IPS DF 6.9 (cell line): ENCODE results near the gene CIITA.
"Not testable (repeated sequence)": the region's sequence is repeated elsewhere in the genome, so short reads cannot be mapped to it uniquely, and the experiment has no call there.

Source experiments
- DNase-seq: peaks from one replicate; pipeline ENCODE4 v3.0.0-alpha.2; 2013; ENCODE audit warnings: low read depth, low spot score
- H3K27ac ChIP-seq: one replicate; pipeline ENCODE4 v1.5.1; 2013; ENCODE audit warnings: low read length, control low read depth
- H3K27me3 ChIP-seq: 2 replicates; pipeline ENCODE4 v1.6.1; 2013; ENCODE audit warnings: mild to moderate bottlenecking, low read length; ENCODE audit not compliant: control insufficient read depth, insufficient read depth
- H3K36me3 ChIP-seq: 2 replicates; pipeline ENCODE4 v1.6.1; 2013; ENCODE audit warnings: low read length; ENCODE audit not compliant: control insufficient read depth, insufficient read depth
- H3K4me1 ChIP-seq: 2 replicates; pipeline ENCODE4 v1.6.1; 2013; ENCODE audit warnings: low read length; ENCODE audit not compliant: control insufficient read depth, insufficient read depth
- H3K4me3 ChIP-seq: 2 replicates; pipeline ENCODE4 v1.5.1; 2013; ENCODE audit warnings: mild to moderate bottlenecking, low read length
- H3K9me3 ChIP-seq: 2 replicates; pipeline ENCODE4 v1.6.1; 2013; ENCODE audit warnings: low read length, inconsistent platforms; ENCODE audit not compliant: control insufficient read depth, insufficient read depth
- WGBS: extraction: QIAGEN DNeasy Blood & Tissue Kit; methylation state at CpG from one replicate; pipeline ENCODE4 v1.1.7; 2013; ENCODE audit warnings: mixed read lengths, missing lambda C conversion rate; ENCODE audit not compliant: insufficient read length, insufficient coverage; 5-methylcytosine and 5-hydroxymethylcytosine counted together

The CIITA gene

GRCh38 chr16:10938796-10939648 is 62.0 kb downstream of the CIITA start:
- H3K36me3 ChIP-seq = no peaks in the 10 kb centered on the region
- WGBS = no CpG with 5 or more reads among the region's 7 CpGs
- no peaks in the 10 kb centered on the region for H3K27me3 ChIP-seq
- no peaks in the 10 kb centered on the region for H3K9me3 ChIP-seq
- no peak overlapping the region for H3K27ac ChIP-seq
- H3K4me3 ChIP-seq = no peak overlapping the region
- no peak for DNase-seq
- peaks cover 3% of the 10 kb centered on the region; the same call in 1 of the 2 replicates for H3K4me1 ChIP-seq

DNA sequence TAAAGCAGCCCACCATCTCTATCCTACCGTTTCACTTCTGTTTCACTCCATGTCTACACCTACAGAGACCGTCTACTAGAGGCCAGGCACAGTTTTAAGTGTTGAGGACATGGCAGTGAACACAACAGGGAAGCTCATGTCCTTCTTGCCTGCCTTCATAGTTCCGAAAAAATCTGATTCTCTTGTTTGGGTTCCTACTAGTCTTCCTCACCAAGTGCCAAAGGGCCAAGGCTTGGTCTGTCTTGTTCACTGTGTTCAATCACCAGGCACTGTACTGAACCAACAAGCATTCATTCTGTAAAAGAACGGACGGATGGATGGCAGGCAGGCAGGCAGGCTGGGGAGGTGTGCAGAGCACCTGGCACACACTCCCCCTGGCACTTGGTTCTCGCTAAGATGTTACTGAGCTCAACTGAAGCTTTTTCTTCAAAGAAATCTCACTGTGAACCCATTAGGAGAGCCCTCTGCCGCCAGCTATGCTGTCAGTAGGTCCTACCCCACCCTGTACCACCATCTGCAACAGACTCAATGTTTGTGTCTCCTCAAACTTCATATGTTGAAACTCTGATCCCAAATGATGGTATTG is 62.7 kb downstream of the CIITA start:
- no peaks in the 10 kb centered on the region for H3K9me3 ChIP-seq
- H3K27me3 ChIP-seq = no peaks in the 10 kb centered on the region
- no peak for DNase-seq
- whole genome bisulfite sequencing = no CpG with 5 or more reads among the region's 7 CpGs
- H3K36me3 ChIP-seq = no peaks in the 10 kb centered on the region
- H3K27ac ChIP-seq = no peak overlapping the region
- peaks cover 3% of the 10 kb centered on the region; the same call in 1 of the 2 replicates for H3K4me1 ChIP-seq
- no peak overlapping the region for H3K4me3 ChIP-seq

DNA sequence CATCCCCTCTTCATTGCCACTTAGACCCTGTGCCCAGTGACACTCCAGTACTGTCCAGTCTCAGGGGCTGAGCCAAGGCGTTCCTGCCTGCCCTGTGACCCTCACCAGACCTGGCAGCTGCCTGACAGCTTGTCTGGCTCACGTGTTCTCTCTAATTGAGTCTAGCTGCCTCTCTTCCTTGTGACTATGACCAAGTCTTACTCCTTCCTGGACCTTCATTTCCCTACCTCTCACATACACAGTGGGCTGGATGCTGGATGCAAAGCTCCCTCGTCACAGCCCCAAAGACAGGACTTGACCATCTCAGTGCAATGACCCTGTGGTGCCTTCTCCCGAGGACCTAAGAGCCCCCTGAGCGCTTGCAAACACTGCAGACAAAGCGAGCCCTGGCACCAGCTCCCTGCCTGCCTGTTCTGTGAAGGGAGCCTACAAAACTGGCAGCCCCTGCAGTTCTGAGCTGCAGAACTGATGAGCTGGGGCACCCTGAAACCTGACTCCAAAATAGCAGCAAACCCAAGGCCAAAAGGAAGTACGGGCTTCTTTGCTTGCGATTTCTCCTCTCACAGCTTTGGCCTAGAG is 63.6 kb downstream of the CIITA start:
- Histone ChIP-seq H3K4me3 (no peak overlapping the region; the same call in 1 of the 2 replicates), H3K4me1 (peaks cover 4% of the 10 kb centered on the region; the same call in 1 of the 2 replicates), H3K27me3 (no peaks in the 10 kb centered on the region), H3K36me3 (no peaks in the 10 kb centered on the region), H3K27ac (no peak overlapping the region), H3K9me3 (no peaks in the 10 kb centered on the region)
- no peak for DNase-seq
- no CpG with 5 or more reads among the region's 8 CpGs for WGBS

- no peaks in the 10 kb centered on the region for H3K9me3 ChIP-seq
- no peak overlapping the region for H3K27ac ChIP-seq
- H3K36me3 ChIP-seq = no peaks in the 10 kb centered on the region
- no peak for DNase-seq
- H3K4me1 ChIP-seq = peaks cover 7% of the 10 kb centered on the region; the same call in 1 of the 2 replicates
- H3K4me3 ChIP-seq = peak overlapping the region; percentile 61; the same call in 1 of the 2 replicates
- H3K27me3 ChIP-seq = no peaks in the 10 kb centered on the region
- WGBS = no CpG with 5 or more reads among the region's 36 CpGs
Observed at GRCh38 chr16:10941127-10941933, 64.3 kb downstream of the CIITA start.

GRCh38 chr16:10941935-10942351 is 64.9 kb downstream of the CIITA start:
- not testable (repeated sequence) for H3K27me3 ChIP-seq, DNase-seq, H3K36me3 ChIP-seq, H3K4me1 ChIP-seq, H3K27ac ChIP-seq, H3K9me3 ChIP-seq
- H3K4me3 ChIP-seq = peak overlapping the region; percentile 61; the same call in 1 of the 2 replicates
- WGBS = no CpG with 5 or more reads among the region's 52 CpGs

- Histone ChIP-seq H3K9me3 (no peaks in the 10 kb centered on the region), H3K36me3 (no peaks in the 10 kb centered on the region), H3K27me3 (no peaks in the 10 kb centered on the region), H3K27ac (no peak within 1 kb of the TSS), H3K4me1 (peaks cover 10% of the 10 kb centered on the region; the same call in 1 of the 2 replicates), H3K4me3 (peak within 1 kb of the TSS; percentile 61; the same call in 1 of the 2 replicates)
- WGBS = no CpG with 5 or more reads among the region's 55 CpGs
- DNase-seq = peak; percentile 58
Observed at GRCh38 chr16:10942352-10943063, 65.5 kb downstream of the CIITA start, which contains the start of gene DEXI. TSS of gene DEXI (minus strand) at chr16:10942468. CDS start at chr16:10942005, 463 bp downstream.

GRCh38 chr16:10943064-10943353 is 66.0 kb downstream of the CIITA start:
- no peak for DNase-seq
- WGBS = no CpG with 5 or more reads among the region's 7 CpGs
- Histone ChIP-seq H3K36me3 (no peaks in the 10 kb centered on the region), H3K27me3 (no peaks in the 10 kb centered on the region), H3K4me1 (peaks cover 10% of the 10 kb centered on the region; the same call in 1 of the 2 replicates), H3K4me3 (no peak overlapping the region), H3K27ac (no peak overlapping the region), H3K9me3 (no peaks in the 10 kb centered on the region)

DNA sequence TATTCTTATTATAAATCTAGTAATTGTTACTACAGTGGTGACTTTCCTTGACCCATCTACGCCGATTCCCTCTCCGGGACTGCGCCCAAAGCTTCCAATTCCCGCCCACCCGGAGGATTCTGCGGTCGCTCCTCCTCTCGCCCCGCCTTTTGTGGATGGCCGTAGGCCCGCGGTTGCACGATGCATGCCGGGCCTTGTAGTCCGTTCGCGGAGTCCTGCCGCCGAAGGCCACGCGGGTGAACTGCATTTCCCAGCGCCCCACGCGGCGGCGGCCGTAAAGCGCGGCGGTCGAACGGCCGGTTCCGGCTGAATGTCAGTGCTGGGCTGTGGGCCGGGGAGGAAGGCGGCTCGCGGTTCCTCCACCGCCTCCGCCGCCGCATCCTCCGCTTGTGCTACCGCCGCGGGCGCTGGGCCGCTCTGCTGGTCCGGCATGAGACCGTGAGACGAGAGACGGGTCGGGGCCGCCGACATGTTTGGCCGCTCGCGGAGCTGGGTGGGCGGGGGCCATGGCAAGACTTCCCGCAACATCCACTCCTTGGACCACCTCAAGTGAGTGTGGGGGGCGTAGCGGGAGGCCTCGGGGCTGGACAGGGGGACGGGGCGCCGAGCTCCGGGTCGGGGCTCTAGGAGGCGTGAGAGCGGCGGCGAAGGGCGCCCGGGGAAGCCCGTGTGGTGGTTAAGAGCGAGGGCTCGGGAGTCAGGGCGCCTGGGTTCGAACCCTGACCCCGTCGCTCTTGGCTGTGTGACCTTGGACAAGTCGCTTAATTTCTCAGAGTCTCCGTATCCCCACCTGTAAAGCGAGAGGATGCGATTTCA is 67.5 kb downstream of the CIITA start, which contains the start of gene CLEC16A:
TSS of gene CLEC16A (plus strand) at position 316 of the 816 bp plus-strand sequence. CDS start at position 470, 154 bp downstream.
- H3K4me1 ChIP-seq = peaks cover 16% of the 10 kb centered on the region; the same call in 1 of the 2 replicates
- no peaks in the 10 kb centered on the region for H3K9me3 ChIP-seq
- no peak within 1 kb of the TSS for H3K27ac ChIP-seq
- no peaks in the 10 kb centered on the region for H3K27me3 ChIP-seq
- DNase-seq = peak; percentile 87
- WGBS = no CpG with 5 or more reads among the region's 86 CpGs
- H3K36me3 ChIP-seq = no peaks in the 10 kb centered on the region
- peak within 1 kb of the TSS; percentile 91 for H3K4me3 ChIP-seq
